ENCODE measurements around the gene CFAP210. TPM values are rescaled to one million over a fixed set of nuclear protein-coding genes. Genes with fewer than 3 reads are reported as not detected.

The CFAP210 gene
- total and polyA plus RNA-seq, 9 of the 15 experiments (the other 6 are each of a cell fraction or from before 2014, with no cell fraction given): 0.75 to 3.6 (median 1.3) TPM

GRCh38 chr2:169664978-169665930, 29.0 kb downstream of the CFAP210 start (continued):
- TF ChIP-seq, protein P1, sequence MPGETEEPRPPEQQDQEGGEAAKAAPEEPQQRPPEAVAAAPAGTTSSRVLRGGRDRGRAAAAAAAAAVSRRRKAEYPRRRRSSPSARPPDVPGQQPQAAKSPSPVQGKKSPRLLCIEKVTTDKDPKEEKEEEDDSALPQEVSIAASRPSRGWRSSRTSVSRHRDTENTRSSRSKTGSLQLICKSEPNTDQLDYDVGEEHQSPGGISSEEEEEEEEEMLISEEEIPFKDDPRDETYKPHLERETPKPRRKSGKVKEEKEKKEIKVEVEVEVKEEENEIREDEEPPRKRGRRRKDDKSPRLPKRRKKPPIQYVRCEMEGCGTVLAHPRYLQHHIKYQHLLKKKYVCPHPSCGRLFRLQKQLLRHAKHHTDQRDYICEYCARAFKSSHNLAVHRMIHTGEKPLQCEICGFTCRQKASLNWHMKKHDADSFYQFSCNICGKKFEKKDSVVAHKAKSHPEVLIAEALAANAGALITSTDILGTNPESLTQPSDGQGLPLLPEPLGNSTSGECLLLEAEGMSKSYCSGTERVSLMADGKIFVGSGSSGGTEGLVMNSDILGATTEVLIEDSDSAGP (CRISPR knock-in tag; IDR thresholded peaks at IDR 0.05): no peak
- TF ChIP-seq ZBED1 (IDR thresholded peaks at IDR 0.05) (no peak), PHTF2 (CRISPR knock-in tag; IDR thresholded peaks at IDR 0.05) (no peak), NFYB (IDR thresholded peaks at IDR 0.05; ENCODE audit: extremely low read depth, insufficient read length) (no peak)
- TF ChIP-seq, protein P2, sequence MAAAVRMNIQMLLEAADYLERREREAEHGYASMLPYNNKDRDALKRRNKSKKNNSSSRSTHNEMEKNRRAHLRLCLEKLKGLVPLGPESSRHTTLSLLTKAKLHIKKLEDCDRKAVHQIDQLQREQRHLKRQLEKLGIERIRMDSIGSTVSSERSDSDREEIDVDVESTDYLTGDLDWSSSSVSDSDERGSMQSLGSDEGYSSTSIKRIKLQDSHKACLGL (CRISPR knock-in tag; IDR thresholded peaks at IDR 0.05; ENCODE audit: borderline replicate concordance, poor library complexity, severe bottlenecking): no peak

DNA sequence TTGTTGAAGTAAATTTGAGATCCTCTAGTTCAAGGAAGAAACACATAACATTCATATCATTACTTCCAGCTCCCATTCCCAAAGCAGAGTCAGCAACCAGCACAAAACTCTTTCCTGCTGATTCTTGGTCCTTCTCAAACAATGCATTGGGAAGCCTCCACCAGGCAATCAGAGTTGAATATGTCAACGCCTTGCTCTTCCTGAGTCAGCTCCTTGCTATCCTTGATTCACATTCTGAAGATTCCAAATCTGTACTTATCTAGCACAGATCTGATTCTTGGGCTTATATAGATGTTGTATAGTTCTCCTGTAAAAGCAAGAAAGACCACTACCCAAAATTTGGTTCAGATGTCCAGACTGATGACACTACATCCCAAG, 29.6 kb downstream of the CFAP210 start:
- CTCF ChIA-PET (ENCODE audit: low intra/inter-chr PET ratio): no interaction called here
- Histone ChIP-seq H3K9ac (ENCODE audit: insufficient read depth in 1 of 2, low read depth in 2 of 2, low read length in 2 of 2) (no peak overlapping the region), H2AFZ (ENCODE audit: low read depth, low read length) (peak overlapping the region; percentile 78), H3K79me2 (ENCODE audit: control insufficient read depth, insufficient read depth, low read length) (no peaks in the 10 kb centered on the region), H3K4me1 (replicated peaks in 1 of 2; ENCODE audit: control insufficient read depth in 2 of 2, insufficient read depth in 2 of 2, low read length in 2 of 2) (peaks cover 4 to 65% of the 10 kb centered on the region in 2 experiments; a peak in 4 of 5 replicates), H3K27ac (ENCODE audit: extremely low read depth, low read depth, low read length) (peak overlapping the region; percentile 71), H3K27me3 (ENCODE audit: control insufficient read depth in 2 of 2, insufficient read depth in 2 of 2, low read length in 2 of 2) (no peaks in the 10 kb centered on the region), H3K9me3 (replicated peaks; ENCODE audit: control insufficient read depth, insufficient read depth, low read depth, low read length) (no peaks in the 10 kb centered on the region), H4K20me1 (replicated peaks; ENCODE audit: control insufficient read depth, insufficient read depth, low read length) (no peaks in the 10 kb centered on the region), H3K4me2 (ENCODE audit: insufficient read depth, low read length) (peak overlapping the region; percentile 63), H3K4me3 (peak overlapping the region; percentile 6; the same call in 1 of the 2 replicates), H3K9me1 (ENCODE audit: control insufficient read depth, insufficient read depth, low read length) (no peaks in the 10 kb centered on the region), H3K36me3 (ENCODE audit: control insufficient read depth, insufficient read depth, low read length) (no peaks in the 10 kb centered on the region)
- FAIRE-seq (no peak), ATAC-seq (no peak; the same call in 2 of the 3 replicates), DNase-seq (ENCODE audit: extremely low read depth in 1 of 4, low spot score in 3 of 4) (no peak)
- POLR2A ChIA-PET: interaction anchor here (0.6 to 1.4 kb wide), 7 partner anchors 9 to 50 kb away, joined by 3 to 7 read pairs (median 4); no protein-coding TSS in a partner anchor
- WGBS (ENCODE audit: insufficient coverage, low coverage, missing lambda C conversion rate): 6% methylated on average over 1 of the region's 1 CpG
- intact Hi-C loops (cut with micrococcal nuclease) (loop anchor here (10.0 kb wide), 1 partner anchor 260 kb away; no protein-coding TSS in a partner anchor), in situ Hi-C loops (cut with MboI) (no loop called here)
- no TSS peak for BruUV-seq (replicated peaks)
- TF ChIP-seq NRF1 (conservative IDR thresholded peaks at IDR 0.05 in 1 of 2, IDR thresholded peaks at IDR 0.05 in 1 of 2) (0 out of 4 replicates have a peak, but pooled peaks of 1 of the 2 experiments have one; percentile 18), ZFPM2 (CRISPR knock-in tag; IDR thresholded peaks at IDR 0.05) (no peak), KDM1A (IDR thresholded peaks at IDR 0.05) (peak in 1 of 2 experiments; percentile 81; a peak in 3 of 4 replicates), LARP7 (IDR thresholded peaks at IDR 0.05) (no peak), HNRNPLL (IDR thresholded peaks at IDR 0.05; ENCODE audit: low read depth, low read length, poor library complexity, severe bottlenecking) (no peak), ZNF277 (CRISPR knock-in tag; IDR thresholded peaks at IDR 0.05; ENCODE audit: borderline replicate concordance) (0 out of 2 replicates have a peak, but pooled peaks have one; percentile 28), HNRNPK (IDR thresholded peaks at IDR 0.05; ENCODE audit: low read depth, low read length, poor library complexity, severe bottlenecking) (no peak), STAG1 (CRISPR knock-in tag; IDR thresholded peaks at IDR 0.05; ENCODE audit: borderline replicate concordance) (no peak)
